ENCODE data around the gene DPP6.

DNA sequence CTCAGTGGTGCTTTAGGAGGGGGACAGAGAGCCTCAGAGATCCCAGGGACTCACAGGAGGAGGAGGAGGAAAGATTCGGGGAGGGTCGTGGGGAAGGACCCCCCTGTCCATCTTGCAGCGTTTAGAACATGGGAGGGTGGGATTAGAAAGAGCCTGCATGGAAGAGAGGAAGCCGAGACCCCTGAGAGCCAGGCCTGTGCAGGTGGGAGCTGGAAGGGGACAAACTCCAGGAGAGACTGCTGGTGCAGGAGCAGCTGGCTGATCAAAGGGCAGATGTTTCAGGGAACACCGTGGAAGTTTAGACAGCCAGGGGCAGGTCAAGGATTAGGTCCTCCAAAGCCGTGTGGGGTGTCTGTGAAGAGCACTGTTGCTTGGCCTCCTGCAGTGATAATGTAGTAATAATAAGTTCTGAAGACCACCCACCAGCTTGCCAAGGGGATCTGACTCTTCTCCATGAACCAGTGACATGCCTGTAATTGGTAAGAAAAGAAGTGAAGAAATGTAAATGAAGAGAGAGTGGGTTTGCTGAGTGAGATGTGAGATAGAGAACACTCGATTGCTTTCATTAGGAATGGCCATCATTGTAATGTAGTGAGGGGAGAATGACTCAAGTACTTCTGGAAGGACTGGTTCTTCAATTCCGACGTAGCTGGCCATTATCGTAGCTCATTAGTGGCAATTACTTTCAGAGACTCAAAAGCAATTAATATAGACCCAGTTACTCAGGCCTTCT lies 525.1 kb downstream of the DPP6 start:
- TF ChIP-seq YY1 (IDR thresholded peaks at IDR 0.05; ENCODE audit: low read depth) (no peak), FOXM1 (IDR thresholded peaks at IDR 0.05; ENCODE audit: borderline replicate concordance, low read depth) (no peak), TAF1 (IDR thresholded peaks at IDR 0.05; ENCODE audit: low read depth) (no peak), CREB1 (IDR thresholded peaks at IDR 0.05; ENCODE audit: low read depth) (no peak), EGR1 (IDR thresholded peaks at IDR 0.05) (no peak), CEBPB (IDR thresholded peaks at IDR 0.05) (no peak)
- TF ChIP-seq, protein P1, sequence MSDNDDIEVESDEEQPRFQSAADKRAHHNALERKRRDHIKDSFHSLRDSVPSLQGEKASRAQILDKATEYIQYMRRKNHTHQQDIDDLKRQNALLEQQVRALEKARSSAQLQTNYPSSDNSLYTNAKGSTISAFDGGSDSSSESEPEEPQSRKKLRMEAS (IDR thresholded peaks at IDR 0.05) = no peak

All from Ishikawa (cell line).